ENCODE data around the gene DPY19L1. TPM values are rescaled to one million over a fixed set of nuclear protein-coding genes. Genes with fewer than 3 reads are reported as not detected.
A peak's percentile ranks its signal among the peaks of the same experiment; 100 is the strongest.
"Not testable (repeated sequence)": the region's sequence is repeated elsewhere in the genome, so short reads cannot be mapped to it uniquely, and the experiment has no call there.

Gene DPY19L1
- total RNA-seq, 2 experiments from 2014 or later, result 18.9 to 20.3 TPM

DNA sequence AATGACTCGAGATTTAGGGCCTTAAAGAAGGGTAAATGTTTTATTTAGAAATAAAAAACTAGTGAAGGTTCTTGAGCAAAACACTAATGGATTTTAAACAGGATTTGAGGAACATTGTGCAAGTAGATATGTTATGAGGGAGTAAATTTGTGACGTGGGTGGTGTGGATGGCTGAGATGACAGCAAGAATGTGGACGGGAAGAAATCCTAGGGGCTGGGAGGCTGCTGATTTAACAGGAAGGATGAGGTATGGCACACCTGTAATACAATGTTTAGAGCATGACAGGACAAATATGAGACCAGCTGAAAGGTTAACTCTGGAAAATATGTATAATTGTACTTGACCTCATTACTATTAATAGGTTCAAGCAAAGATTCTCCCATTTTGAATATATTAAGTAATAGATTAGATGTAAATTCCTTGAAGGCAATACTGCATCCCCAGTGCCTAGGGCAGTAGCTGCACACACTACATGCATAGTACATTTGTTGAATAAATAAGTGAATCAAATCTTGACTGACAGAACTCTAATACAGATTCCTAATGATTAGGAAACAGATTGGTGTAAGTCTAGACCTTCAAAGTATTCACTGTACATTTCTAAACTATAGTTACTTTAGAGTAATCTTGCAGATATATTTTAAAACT is 10.1 kb upstream of the DPY19L1 start:
- H3K4me1 Mint-ChIP-seq (ENCODE audit: low read depth); H3K9me3 Mint-ChIP-seq (ENCODE audit: insufficient read depth); H3K36me3 Mint-ChIP-seq (ENCODE audit: low read depth); H3K4me3 Mint-ChIP-seq; H3K27ac Mint-ChIP-seq; CTCF ChIA-PET; DNase-seq; ATAC-seq; POLR2A ChIA-PET; H3K27me3 Mint-ChIP-seq (ENCODE audit: low read depth): not testable (repeated sequence)

DNA sequence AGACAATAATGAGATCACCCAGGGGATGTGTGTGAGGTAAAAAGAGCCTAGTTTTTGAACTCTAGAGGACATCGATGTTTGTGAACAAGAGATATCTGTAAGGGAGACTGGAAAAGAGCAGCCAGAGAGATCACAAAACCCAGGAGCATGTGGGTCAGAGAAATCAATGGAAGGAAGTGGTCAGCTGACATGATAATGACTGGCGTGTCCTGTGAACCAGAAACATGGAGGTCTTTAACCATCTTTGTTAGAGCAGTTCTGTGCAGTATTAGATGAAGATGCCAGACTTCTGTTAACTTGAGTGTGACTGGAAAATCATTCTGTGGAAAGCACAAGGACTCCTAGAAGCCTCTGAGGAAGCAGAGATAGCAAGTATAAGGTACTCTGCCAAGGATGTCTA is 6.0 kb upstream of the DPY19L1 start:
- H3K36me3 Mint-ChIP-seq (ENCODE audit: low read depth); CTCF ChIA-PET; DNase-seq; POLR2A ChIA-PET; H3K9me3 Mint-ChIP-seq (ENCODE audit: insufficient read depth); ATAC-seq; H3K27ac Mint-ChIP-seq; H3K4me3 Mint-ChIP-seq; H3K4me1 Mint-ChIP-seq (ENCODE audit: low read depth): not testable (repeated sequence)
- peaks cover 18% of the 10 kb centered on the region for H3K27me3 Mint-ChIP-seq (ENCODE audit: low read depth)

- CTCF ChIA-PET, result no interaction called here
- POLR2A ChIA-PET, result no interaction called here
- Mint-ChIP-seq H3K36me3 (ENCODE audit: low read depth) (peaks cover 2% of the 10 kb centered on the region), H3K27me3 (ENCODE audit: low read depth) (peaks cover 15% of the 10 kb centered on the region), H3K27ac (no peak overlapping the region), H3K9me3 (ENCODE audit: insufficient read depth) (no peaks in the 10 kb centered on the region), H3K4me3 (no peak overlapping the region), H3K4me1 (ENCODE audit: low read depth) (peaks cover 10% of the 10 kb centered on the region)
- DNase-seq (no peak), ATAC-seq (no peak)
Observed at GRCh38 chr7:35040906-35041305, 3.6 kb upstream of the DPY19L1 start.

GRCh38 chr7:35039343-35039742 is 2.1 kb upstream of the DPY19L1 start:
- ATAC-seq (no peak), DNase-seq (no peak)
- Mint-ChIP-seq H3K27me3 (ENCODE audit: low read depth) (peaks cover 15% of the 10 kb centered on the region), H3K36me3 (ENCODE audit: low read depth) (peaks cover 2% of the 10 kb centered on the region), H3K27ac (no peak overlapping the region), H3K4me1 (ENCODE audit: low read depth) (peaks cover 24% of the 10 kb centered on the region), H3K9me3 (ENCODE audit: insufficient read depth) (no peaks in the 10 kb centered on the region), H3K4me3 (no peak overlapping the region)
- CTCF ChIA-PET, result interaction anchor here (1.4 kb wide), 1 partner anchor 391 kb away, joined by 3 read pairs; no protein-coding TSS in a partner anchor
- POLR2A ChIA-PET, result interaction anchor here (0.6 kb wide), 1 partner anchor 44 kb away, joined by 3 read pairs; no protein-coding TSS in a partner anchor

DNA sequence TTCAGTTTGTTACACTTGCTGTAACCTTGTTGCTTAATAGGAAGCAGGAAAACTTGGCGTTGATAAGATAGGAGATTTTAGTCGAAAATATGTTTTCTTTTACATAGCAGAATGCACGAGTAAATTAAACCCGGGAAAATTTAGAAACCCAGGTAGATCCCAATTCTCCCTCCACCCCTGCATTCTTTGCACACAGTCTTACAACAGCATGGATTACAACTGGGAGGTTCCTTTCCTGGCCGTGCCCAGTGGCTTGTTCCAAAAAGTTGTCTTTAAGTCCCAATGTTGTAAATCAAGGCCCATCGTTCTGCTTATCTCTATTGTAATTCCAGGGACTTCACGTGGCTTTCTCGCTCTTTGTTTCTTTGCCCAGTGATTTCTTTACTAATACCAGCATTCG is 1.1 kb upstream of the DPY19L1 start:
- no peaks in the 10 kb centered on the region for H3K9me3 Mint-ChIP-seq (ENCODE audit: insufficient read depth)
- H3K4me3 Mint-ChIP-seq, result peak overlapping the region; percentile 81
- no peak for DNase-seq
- CTCF ChIA-PET, result interaction anchor here (1.4 kb wide), 1 partner anchor 392 kb away, joined by 3 read pairs; no protein-coding TSS in a partner anchor
- peaks cover 2% of the 10 kb centered on the region for H3K36me3 Mint-ChIP-seq (ENCODE audit: low read depth)
- POLR2A ChIA-PET, result no interaction called here
- no peak for ATAC-seq
- H3K4me1 Mint-ChIP-seq (ENCODE audit: low read depth), result peaks cover 24% of the 10 kb centered on the region
- no peak overlapping the region for H3K27ac Mint-ChIP-seq
- H3K27me3 Mint-ChIP-seq (ENCODE audit: low read depth), result peaks cover 15% of the 10 kb centered on the region

- ATAC-seq, result peak; percentile 90
- Mint-ChIP-seq H3K27ac (peak overlapping the region; percentile 56), H3K4me3 (peak overlapping the region; percentile 81), H3K9me3 (ENCODE audit: insufficient read depth) (no peaks in the 10 kb centered on the region), H3K36me3 (ENCODE audit: low read depth) (peaks cover 2% of the 10 kb centered on the region), H3K4me1 (ENCODE audit: low read depth) (peaks cover 24% of the 10 kb centered on the region), H3K27me3 (ENCODE audit: low read depth) (peaks cover 15% of the 10 kb centered on the region)
- ChIA-PET POLR2A (no interaction called here), CTCF (interaction anchor here (1.4 kb wide), 1 partner anchor 393 kb away, joined by 3 read pairs; no protein-coding TSS in a partner anchor)
- peak; percentile 91 for DNase-seq
Observed at GRCh38 chr7:35037526-35038341, 449 bp upstream of the DPY19L1 start.

DNA sequence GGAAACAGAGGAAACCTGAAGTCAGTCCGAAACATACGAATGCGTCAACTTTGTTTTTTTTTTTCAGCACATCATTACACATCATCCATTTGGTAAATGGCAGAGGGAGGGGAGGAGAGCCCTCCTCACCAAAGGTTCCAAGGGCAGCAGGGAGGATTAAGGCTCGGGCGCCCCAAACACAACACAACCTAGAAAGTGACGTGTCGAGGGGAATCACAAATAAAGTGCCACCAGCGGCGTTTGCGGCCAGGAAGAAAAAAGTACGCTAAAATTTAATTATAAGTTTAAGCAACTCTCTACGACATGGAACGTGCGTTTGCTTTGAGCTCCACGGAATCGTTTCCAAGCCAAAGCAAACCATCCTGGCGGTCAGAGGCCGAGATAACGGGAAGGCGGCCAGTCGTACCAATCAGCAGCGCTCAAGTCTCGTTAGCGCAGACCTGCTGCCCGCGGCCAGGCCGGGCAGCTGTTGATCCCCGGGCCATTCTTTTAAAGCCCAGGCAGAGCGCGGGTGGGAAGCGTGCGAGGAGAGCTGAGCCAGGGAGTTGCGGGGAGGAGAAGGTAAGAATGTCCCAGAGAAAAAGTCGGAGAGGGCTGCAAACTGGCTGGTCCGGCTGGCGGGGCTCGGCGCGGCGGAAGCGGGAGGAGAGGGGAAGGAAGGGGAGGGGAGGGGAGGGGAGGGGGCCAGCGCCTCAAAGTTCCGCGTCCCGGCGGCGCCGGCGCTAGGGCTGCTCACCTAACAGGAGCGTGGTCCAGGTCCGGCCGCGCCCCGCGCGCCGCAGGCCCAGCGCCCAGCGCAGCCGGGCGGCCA is 719 bp downstream of the DPY19L1 start:
- ChIA-PET CTCF (interaction anchor here (1.3 kb wide), 1 partner anchor 393 kb away, joined by 3 read pairs; no protein-coding TSS in a partner anchor), POLR2A (no interaction called here)
- Mint-ChIP-seq H3K36me3 (ENCODE audit: low read depth) (peaks cover 2% of the 10 kb centered on the region), H3K4me3 (peak overlapping the region; percentile 93), H3K27ac (peak overlapping the region; percentile 90), H3K4me1 (ENCODE audit: low read depth) (peaks cover 24% of the 10 kb centered on the region), H3K9me3 (ENCODE audit: insufficient read depth) (no peaks in the 10 kb centered on the region), H3K27me3 (ENCODE audit: low read depth) (peaks cover 8% of the 10 kb centered on the region)
- peak; percentile 3 for ATAC-seq
- DNase-seq, result peak; percentile 58

GRCh38 chr7:35035511-35035961 is 1.7 kb downstream of the DPY19L1 start:
- H3K27me3 Mint-ChIP-seq (ENCODE audit: low read depth), result peaks cover 5% of the 10 kb centered on the region
- ChIA-PET POLR2A (no interaction called here), CTCF (interaction anchor here (1.0 to 1.3 kb wide), 2 partner anchors 394 to 715 kb away, joined by 3 to 4 read pairs; no protein-coding TSS in a partner anchor)
- H3K9me3 Mint-ChIP-seq (ENCODE audit: insufficient read depth), result no peaks in the 10 kb centered on the region
- H3K27ac Mint-ChIP-seq, result peak overlapping the region; percentile 23
- ATAC-seq, result no peak
- peak overlapping the region; percentile 93 for H3K4me3 Mint-ChIP-seq
- peak; percentile 47 for DNase-seq
- H3K4me1 Mint-ChIP-seq (ENCODE audit: low read depth), result peaks cover 24% of the 10 kb centered on the region
- H3K36me3 Mint-ChIP-seq (ENCODE audit: low read depth), result peaks cover 2% of the 10 kb centered on the region

DNA sequence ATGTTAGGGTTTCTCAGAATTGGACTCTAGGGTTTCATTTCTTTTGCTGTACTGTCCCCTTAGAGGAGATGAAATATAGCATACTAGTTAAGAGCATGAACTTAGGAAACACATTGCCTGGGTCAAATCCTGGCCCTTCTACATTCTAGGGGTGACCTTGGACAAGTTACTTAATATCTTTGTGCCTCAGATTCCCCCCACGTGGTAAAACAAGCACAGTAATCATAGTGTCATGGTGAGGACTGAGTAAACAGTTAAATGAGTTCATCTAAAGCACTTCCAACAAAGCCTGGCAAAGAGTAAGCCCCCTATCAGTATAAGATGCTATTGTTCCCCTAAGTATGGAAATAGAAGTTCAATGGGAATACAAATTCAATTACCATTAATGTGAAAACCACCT is 5.1 kb downstream of the DPY19L1 start:
- no peak for ATAC-seq
- ChIA-PET CTCF (no interaction called here), POLR2A (no interaction called here)
- Mint-ChIP-seq H3K4me3 (no peak overlapping the region), H3K9me3 (ENCODE audit: insufficient read depth) (no peaks in the 10 kb centered on the region), H3K27ac (no peak overlapping the region), H3K4me1 (ENCODE audit: low read depth) (peaks cover 18% of the 10 kb centered on the region), H3K27me3 (ENCODE audit: low read depth) (peaks cover 3% of the 10 kb centered on the region), H3K36me3 (ENCODE audit: low read depth) (peaks cover 2% of the 10 kb centered on the region)
- no peak for DNase-seq

- POLR2A ChIA-PET, result no interaction called here
Observed at GRCh38 chr7:35030848-35031247, 6.4 kb downstream of the DPY19L1 start.

GRCh38 chr7:35029311-35029710 is 8.0 kb downstream of the DPY19L1 start:
- Mint-ChIP-seq H3K27ac (no peak overlapping the region), H3K9me3 (ENCODE audit: insufficient read depth) (no peaks in the 10 kb centered on the region), H3K4me3 (no peak overlapping the region), H3K36me3 (ENCODE audit: low read depth) (no peaks in the 10 kb centered on the region), H3K27me3 (ENCODE audit: low read depth) (peaks cover 3% of the 10 kb centered on the region), H3K4me1 (ENCODE audit: low read depth) (no peaks in the 10 kb centered on the region)
- ATAC-seq (no peak), DNase-seq (no peak)
- POLR2A ChIA-PET, result no interaction called here
- CTCF ChIA-PET, result no interaction called here

More at GRCh38 chr7:35030848-35031247, 6.4 kb downstream of the DPY19L1 start:
- no peak overlapping the region for H3K4me3 Mint-ChIP-seq
- ATAC-seq, result no peak
- DNase-seq, result no peak
- peaks cover 13% of the 10 kb centered on the region for H3K4me1 Mint-ChIP-seq (ENCODE audit: low read depth)
- H3K9me3 Mint-ChIP-seq (ENCODE audit: insufficient read depth), result no peaks in the 10 kb centered on the region
- H3K27ac Mint-ChIP-seq, result no peak overlapping the region
- no peaks in the 10 kb centered on the region for H3K36me3 Mint-ChIP-seq (ENCODE audit: low read depth)
- CTCF ChIA-PET, result no interaction called here
- peaks cover 3% of the 10 kb centered on the region for H3K27me3 Mint-ChIP-seq (ENCODE audit: low read depth)

Measured in activated CD8-positive, alpha-beta T cell treated with anti-CD3 and anti-CD28 coated beads, Interleukin-2, amount 10 ng/mL, durations not matched to agents 7 days and 5 days (primary cell).